Omental fat pad (tissue), 4 donors: ENCODE data around the gene OR52J3. TPM values are rescaled to one million over a fixed set of nuclear protein-coding genes. Genes with fewer than 3 reads are reported as not detected.

Experiments used
- ATAC-seq: fragments of 150-250 bp; one replicate; pipeline ENCODE4 v1.9.1; 2016; ENCODE audit warnings: mild to moderate bottlenecking, moderate library complexity; ENCODE audit not compliant: low FRiP score
- DNase-seq: peaks from one replicate; pipeline ENCODE4 v3.0.0-alpha.2; 2019; ENCODE audit warnings: low spot score
- CTCF ChIP-seq, 3 donors: fragments of 450-650 bp; IDR thresholded peaks; one replicate each; pipeline ENCODE4 v1.5.1; 2016 to 2017; ENCODE audit warnings: antibody characterized with exemption in 3 of 3, mild to moderate bottlenecking in 3 of 3, moderate library complexity in 2 of 3
- total RNA-seq, 4 donors: library from RNA; depleted of rRNA; stranded (reverse); fragments of >200 nt; gene quantifications; one replicate each; pipeline ENCODE4 v1.1.0, GENCODE V29; 2016

OR52J3 gene
- total RNA-seq, 4 donors from 2014 or later = not detected

- no peak for TF ChIP-seq CTCF (IDR thresholded peaks at IDR 0.05)
- DNase-seq (no peak), ATAC-seq (no peak)
Observed at GRCh38 chr11:5059391-5059790, 13.1 kb downstream of the OR52J3 start, which contains the start of gene OR52E2. TSS of gene OR52E2 (minus strand) at chr11:5059627. CDS start at chr11:5059627, 0 bp downstream.

GRCh38 chr11:5065027-5065426 lies 18.7 kb downstream of the OR52J3 start:
- ATAC-seq = no peak
- DNase-seq = no peak
- TF ChIP-seq CTCF (IDR thresholded peaks at IDR 0.05) = no peak

- ATAC-seq (no peak), DNase-seq (no peak)
- TF ChIP-seq CTCF (IDR thresholded peaks at IDR 0.05) = no peak
Observed at GRCh38 chr11:5069272-5069671, 22.9 kb downstream of the OR52J3 start, which contains the start of gene OR52E1. TSS of gene OR52E1 (plus strand) at chr11:5069572.

GRCh38 chr11:5071799-5072198 lies 25.5 kb downstream of the OR52J3 start:
- no peak for TF ChIP-seq CTCF (IDR thresholded peaks at IDR 0.05)
- DNase-seq (no peak), ATAC-seq (no peak)

- DNase-seq (no peak), ATAC-seq (no peak)
- TF ChIP-seq CTCF (IDR thresholded peaks at IDR 0.05) = no peak
Observed at GRCh38 chr11:5081405-5081804, 35.1 kb downstream of the OR52J3 start.

- no peak for TF ChIP-seq CTCF (IDR thresholded peaks at IDR 0.05)
- no peak for DNase-seq
- ATAC-seq = no peak
Observed at GRCh38 chr11:5083602-5084001, 37.3 kb downstream of the OR52J3 start.

GRCh38 chr11:5088556-5088955 lies 42.2 kb downstream of the OR52J3 start:
- TF ChIP-seq CTCF (IDR thresholded peaks at IDR 0.05) = no peak
- DNase-seq (no peak), ATAC-seq (no peak)
